ENCODE data around the gene DMBT1. TPM values are rescaled to one million over a fixed set of nuclear protein-coding genes. Genes with fewer than 3 reads are reported as not detected.

Gene DMBT1
- total RNA-seq, 1 donor from 2014 or later, result 0.44 TPM

GRCh38 chr10:122650331-122650730, 89.8 kb downstream of the DMBT1 start:
- Histone ChIP-seq H3K27ac (replicated peaks) (no peak overlapping the region), H3K27me3 (ENCODE audit: low read depth) (peaks cover 33% of the 10 kb centered on the region), H3K9me3 (replicated peaks) (no peaks in the 10 kb centered on the region), H3K36me3 (no peaks in the 10 kb centered on the region), H3K4me3 (no peak overlapping the region), H3K4me1 (peaks cover 5% of the 10 kb centered on the region)
- no peak for DNase-seq
- no peak for TF ChIP-seq CTCF (IDR thresholded peaks at IDR 0.05; ENCODE audit: borderline replicate concordance)
- intact Hi-C loops (cut with micrococcal nuclease), result no loop called here

GRCh38 chr10:122655524-122656307, 95.2 kb downstream of the DMBT1 start:
- intact Hi-C loops (cut with micrococcal nuclease), result no loop called here
- no peak for TF ChIP-seq CTCF (IDR thresholded peaks at IDR 0.05; ENCODE audit: borderline replicate concordance)
- H3K4me3 ChIP-seq, result no peak overlapping the region
- no peaks in the 10 kb centered on the region for H3K36me3 ChIP-seq
- H3K27ac ChIP-seq (replicated peaks), result no peak overlapping the region
- no peaks in the 10 kb centered on the region for H3K9me3 ChIP-seq (replicated peaks)
- DNase-seq, result no peak
- H3K4me1 ChIP-seq, result no peaks in the 10 kb centered on the region
- peaks cover 36% of the 10 kb centered on the region for H3K27me3 ChIP-seq (ENCODE audit: low read depth)

- intact Hi-C loops (cut with micrococcal nuclease), result no loop called here
- no peak for TF ChIP-seq CTCF (IDR thresholded peaks at IDR 0.05; ENCODE audit: borderline replicate concordance)
- H3K9me3 ChIP-seq (replicated peaks), result no peaks in the 10 kb centered on the region
- no peak overlapping the region for H3K27ac ChIP-seq (replicated peaks)
- H3K27me3 ChIP-seq (ENCODE audit: low read depth), result peaks cover 30% of the 10 kb centered on the region
- H3K36me3 ChIP-seq, result no peaks in the 10 kb centered on the region
- no peak overlapping the region for H3K4me3 ChIP-seq
- no peaks in the 10 kb centered on the region for H3K4me1 ChIP-seq
- DNase-seq, result no peak
These were observed 95.8 kb downstream of the DMBT1 start for GRCh38 chr10:122656308-122656705.

- intact Hi-C loops (cut with micrococcal nuclease), result no loop called here
- H3K4me3 ChIP-seq, result no peak overlapping the region
- H3K27ac ChIP-seq (replicated peaks), result no peak overlapping the region
- no peaks in the 10 kb centered on the region for H3K4me1 ChIP-seq
- peaks cover 28% of the 10 kb centered on the region for H3K27me3 ChIP-seq (ENCODE audit: low read depth)
- no peak for TF ChIP-seq CTCF (IDR thresholded peaks at IDR 0.05; ENCODE audit: borderline replicate concordance)
- H3K9me3 ChIP-seq (replicated peaks), result no peaks in the 10 kb centered on the region
- DNase-seq, result no peak
- no peaks in the 10 kb centered on the region for H3K36me3 ChIP-seq
These were observed 96.2 kb downstream of the DMBT1 start for GRCh38 chr10:122656741-122657140.

- Histone ChIP-seq H3K4me1 (no peaks in the 10 kb centered on the region), H3K9me3 (replicated peaks) (no peaks in the 10 kb centered on the region), H3K36me3 (no peaks in the 10 kb centered on the region), H3K27me3 (ENCODE audit: low read depth) (peaks cover 27% of the 10 kb centered on the region), H3K4me3 (no peak overlapping the region), H3K27ac (replicated peaks) (no peak overlapping the region)
- no peak for DNase-seq
- no peak for TF ChIP-seq CTCF (IDR thresholded peaks at IDR 0.05; ENCODE audit: borderline replicate concordance)
- intact Hi-C loops (cut with micrococcal nuclease), result no loop called here
These were observed 96.7 kb downstream of the DMBT1 start for GRCh38 chr10:122657255-122657654.

Measured in left ventricle myocardium inferior (tissue), 1 donor.